Mucosa of descending colon (tissue), 3 donors: Measurements from ENCODE around the gene FAM168B. TPM values are rescaled to one million over a fixed set of nuclear protein-coding genes. Genes with fewer than 3 reads are reported as not detected.

Experiments
- ATAC-seq: fragments of 200-7000 bp; cut with Tn5 transposase; one replicate; pipeline ENCODE4 v1.9.1; 2020; ENCODE audit warnings: mild to moderate bottlenecking, moderate library complexity
- DNase-seq, 3 donors: peaks; one replicate each; pipeline ENCODE4 v3.0.0-alpha.2; 2020
- H3K36me3 ChIP-seq: fragments of 200-600 bp; one replicate; pipeline ENCODE4 v1.8.0; 2021; ENCODE audit warnings: low read depth, mild to moderate bottlenecking
- H3K4me1 ChIP-seq: fragments of 200-600 bp; one replicate; pipeline ENCODE4 v1.8.0; 2021; ENCODE audit warnings: low read depth, mild to moderate bottlenecking
- H3K4me3 ChIP-seq: fragments of 200-600 bp; one replicate; pipeline ENCODE4 v1.8.0; 2021; ENCODE audit warnings: mild to moderate bottlenecking
- H3K9me3 ChIP-seq: fragments of 200-600 bp; one replicate; pipeline ENCODE4 v1.8.0; 2021; ENCODE audit warnings: mild to moderate bottlenecking
- CTCF ChIP-seq: fragments of 200-600 bp; IDR thresholded peaks from one replicate; pipeline ENCODE4 v1.8.0; 2022; ENCODE audit warnings: antibody characterized with exemption, mild to moderate bottlenecking
- intact Hi-C, 2 donors: fragments of 100-400 bp; cut with DNase I in 1 of 2; cut with micrococcal nuclease in 1 of 2; formaldehyde crosslinking; loops; one replicate each; pipeline versions ENCODE4 v1.11.0 to v1.11.1; 2022; cut with DNase I, micrococcal nuclease
- total RNA-seq, 3 donors: library from RNA; stranded (reverse); fragmentation: NEBNext Ultra II Directional in 2 of 3; extraction: Animal tissue kit (Norgen Biotek cat#: 25700) in 2 of 3; gene quantifications; one replicate each; pipeline versions ENCODE4 v1.2.1 to v1.2.4, GENCODE V29; 2021 to 2023
- donor health status: DM: no; HTN: no; CAD: no; lungs with moderate emphysema.
- donor health status: DM: no; HTN: no; CAD: no.
- donor health status: DM: no; HTN: yes; CAD: no.

FAM168B gene
- total RNA-seq, 3 donors from 2014 or later: 79.1 to 131 (median 86.1) TPM

- intact Hi-C loops: no loop called here
- H3K9me3 ChIP-seq: no peaks in the 10 kb centered on the region
- no peak overlapping the region for H3K4me3 ChIP-seq
- ATAC-seq (no peak), DNase-seq (no peak)
- no peaks in the 10 kb centered on the region for H3K4me1 ChIP-seq
- no peak for TF ChIP-seq CTCF
- peaks cover 6% of the 10 kb centered on the region for H3K36me3 ChIP-seq
Measured at GRCh38 chr2:131056204-131056931, 36.9 kb downstream of the FAM168B start.

- H3K9me3 ChIP-seq: no peaks in the 10 kb centered on the region
- ATAC-seq (peak; percentile 27), DNase-seq (no peak)
- TF ChIP-seq CTCF: no peak
- no peaks in the 10 kb centered on the region for H3K4me1 ChIP-seq
- H3K4me3 ChIP-seq: no peak overlapping the region
- H3K36me3 ChIP-seq: peaks cover 6% of the 10 kb centered on the region
- intact Hi-C loops: no loop called here
Measured at GRCh38 chr2:131055169-131056065, 37.8 kb downstream of the FAM168B start.

GRCh38 chr2:131054488-131054887 is 38.8 kb downstream of the FAM168B start:
- Histone ChIP-seq H3K4me3 (no peak overlapping the region), H3K4me1 (no peaks in the 10 kb centered on the region), H3K36me3 (peaks cover 6% of the 10 kb centered on the region), H3K9me3 (no peaks in the 10 kb centered on the region)
- no peak for TF ChIP-seq CTCF
- ATAC-seq: no peak
- no peak for DNase-seq
- intact Hi-C loops: no loop called here

- Histone ChIP-seq H3K9me3 (no peaks in the 10 kb centered on the region), H3K36me3 (peaks cover 6% of the 10 kb centered on the region), H3K4me3 (no peak overlapping the region), H3K4me1 (no peaks in the 10 kb centered on the region)
- no peak for TF ChIP-seq CTCF
- intact Hi-C loops: no loop called here
- DNase-seq (no peak), ATAC-seq (no peak)
Measured at GRCh38 chr2:131052741-131053263, 40.5 kb downstream of the FAM168B start.

- Histone ChIP-seq H3K4me1 (no peaks in the 10 kb centered on the region), H3K36me3 (peaks cover 6% of the 10 kb centered on the region), H3K4me3 (no peak overlapping the region), H3K9me3 (no peaks in the 10 kb centered on the region)
- ATAC-seq (no peak), DNase-seq (no peak)
- no peak for TF ChIP-seq CTCF
- intact Hi-C loops: no loop called here
Measured at GRCh38 chr2:131050896-131051295, 42.4 kb downstream of the FAM168B start.
